HEK293 (cell line): Measurements from ENCODE around the gene GPBP1.

Source experiments
- INSM2 ChIP-seq: fragments of 450-650 bp; formaldehyde crosslinking; IDR thresholded peaks from 2 replicates; pipeline ENCODE4 v1.5.1; 2016; ENCODE audit warnings: missing biosample characterization, missing genetic modification characterization
- ZNF274 ChIP-seq, 2 experiments: fragments of 200-500 bp in 1 of 2; fragments of 450-650 bp in 1 of 2; sonication (Bioruptor generic) in 1 of 2; formaldehyde crosslinking in 1 of 2; IDR thresholded peaks; 2 replicates each; pipeline versions ENCODE4 v1.5.1 to v1.6.1; 2014 to 2016; ENCODE audit warnings: borderline replicate concordance in 1 of 2, inconsistent platforms in 1 of 2, low read length in 1 of 2, missing biosample characterization in 1 of 2, missing genetic modification characterization in 1 of 2
- ZNF639 ChIP-seq: fragments of 450-650 bp; formaldehyde crosslinking; IDR thresholded peaks from 2 replicates; pipeline ENCODE4 v1.5.1; 2016; ENCODE audit warnings: missing biosample characterization, missing genetic modification characterization
- TF ChIP-seq, protein P1 (sequence below): fragments of 450-650 bp; formaldehyde crosslinking; IDR thresholded peaks from 2 replicates; pipeline ENCODE4 v1.5.1; 2017; ENCODE audit warnings: missing biosample characterization, missing genetic modification characterization
- TF ChIP-seq, protein P2 (sequence below): fragments of 450-650 bp; formaldehyde crosslinking; conservative IDR thresholded peaks from 2 replicates; pipeline ENCODE4 v1.5.1; 2016; ENCODE audit warnings: low read depth, missing biosample characterization, missing genetic modification characterization

- TF ChIP-seq INSM2 (tag by site-specific recombination) (no peak), ZNF639 (tag by site-specific recombination) (no peak), ZNF274 (IDR thresholded peaks at IDR 0.05; ENCODE audit: low read length) (no peak), ZNF274 (tag by site-specific recombination; IDR thresholded peaks at IDR 0.05; ENCODE audit: borderline replicate concordance) (no peak)
- TF ChIP-seq, protein P1, sequence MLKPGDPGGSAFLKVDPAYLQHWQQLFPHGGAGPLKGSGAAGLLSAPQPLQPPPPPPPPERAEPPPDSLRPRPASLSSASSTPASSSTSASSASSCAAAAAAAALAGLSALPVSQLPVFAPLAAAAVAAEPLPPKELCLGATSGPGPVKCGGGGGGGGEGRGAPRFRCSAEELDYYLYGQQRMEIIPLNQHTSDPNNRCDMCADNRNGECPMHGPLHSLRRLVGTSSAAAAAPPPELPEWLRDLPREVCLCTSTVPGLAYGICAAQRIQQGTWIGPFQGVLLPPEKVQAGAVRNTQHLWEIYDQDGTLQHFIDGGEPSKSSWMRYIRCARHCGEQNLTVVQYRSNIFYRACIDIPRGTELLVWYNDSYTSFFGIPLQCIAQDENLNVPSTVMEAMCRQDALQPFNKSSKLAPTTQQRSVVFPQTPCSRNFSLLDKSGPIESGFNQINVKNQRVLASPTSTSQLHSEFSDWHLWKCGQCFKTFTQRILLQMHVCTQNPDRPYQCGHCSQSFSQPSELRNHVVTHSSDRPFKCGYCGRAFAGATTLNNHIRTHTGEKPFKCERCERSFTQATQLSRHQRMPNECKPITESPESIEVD (tag by site-specific recombination), result no peak
- TF ChIP-seq, protein P2, sequence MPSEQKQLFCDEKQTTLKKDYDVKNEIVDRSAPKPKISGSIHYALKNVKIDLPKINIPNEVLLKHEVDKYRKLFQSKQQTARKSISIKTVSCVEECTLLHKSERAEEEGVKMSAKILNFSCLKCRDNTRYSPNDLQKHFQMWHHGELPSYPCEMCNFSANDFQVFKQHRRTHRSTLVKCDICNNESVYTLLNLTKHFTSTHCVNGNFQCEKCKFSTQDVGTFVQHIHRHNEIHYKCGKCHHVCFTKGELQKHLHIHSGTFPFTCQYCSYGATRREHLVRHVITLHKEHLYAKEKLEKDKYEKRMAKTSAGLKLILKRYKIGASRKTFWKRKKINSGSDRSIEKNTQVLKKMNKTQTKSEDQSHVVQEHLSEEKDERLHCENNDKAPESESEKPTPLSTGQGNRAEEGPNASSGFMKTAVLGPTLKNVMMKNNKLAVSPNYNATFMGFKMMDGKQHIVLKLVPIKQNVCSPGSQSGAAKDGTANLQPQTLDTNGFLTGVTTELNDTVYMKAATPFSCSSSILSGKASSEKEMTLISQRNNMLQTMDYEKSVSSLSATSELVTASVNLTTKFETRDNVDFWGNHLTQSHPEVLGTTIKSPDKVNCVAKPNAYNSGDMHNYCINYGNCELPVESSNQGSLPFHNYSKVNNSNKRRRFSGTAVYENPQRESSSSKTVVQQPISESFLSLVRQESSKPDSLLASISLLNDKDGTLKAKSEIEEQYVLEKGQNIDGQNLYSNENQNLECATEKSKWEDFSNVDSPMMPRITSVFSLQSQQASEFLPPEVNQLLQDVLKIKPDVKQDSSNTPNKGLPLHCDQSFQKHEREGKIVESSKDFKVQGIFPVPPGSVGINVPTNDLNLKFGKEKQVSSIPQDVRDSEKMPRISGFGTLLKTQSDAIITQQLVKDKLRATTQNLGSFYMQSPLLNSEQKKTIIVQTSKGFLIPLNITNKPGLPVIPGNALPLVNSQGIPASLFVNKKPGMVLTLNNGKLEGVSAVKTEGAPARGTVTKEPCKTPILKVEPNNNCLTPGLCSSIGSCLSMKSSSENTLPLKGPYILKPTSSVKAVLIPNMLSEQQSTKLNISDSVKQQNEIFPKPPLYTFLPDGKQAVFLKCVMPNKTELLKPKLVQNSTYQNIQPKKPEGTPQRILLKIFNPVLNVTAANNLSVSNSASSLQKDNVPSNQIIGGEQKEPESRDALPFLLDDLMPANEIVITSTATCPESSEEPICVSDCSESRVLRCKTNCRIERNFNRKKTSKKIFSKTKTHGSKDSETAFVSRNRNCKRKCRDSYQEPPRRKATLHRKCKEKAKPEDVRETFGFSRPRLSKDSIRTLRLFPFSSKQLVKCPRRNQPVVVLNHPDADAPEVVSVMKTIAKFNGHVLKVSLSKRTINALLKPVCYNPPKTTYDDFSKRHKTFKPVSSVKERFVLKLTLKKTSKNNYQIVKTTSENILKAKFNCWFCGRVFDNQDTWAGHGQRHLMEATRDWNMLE (tag by site-specific recombination), result no peak
Measured at GRCh38 chr5:57243286-57244137, 69.7 kb downstream of the GPBP1 start.
